Caco-2 (cell line): Measurements from ENCODE around the gene PDLIM1. TPM values are rescaled to one million over a fixed set of nuclear protein-coding genes. Genes with fewer than 3 reads are reported as not detected.

ENCODE experiments used
- BruUV-seq: library from RNA; stranded (reverse); fragments of 400-500 nt; replicated peaks from 2 replicates; lab custom pipeline; 2021; lab: Mats Ljungman, UMichigan
- CTCF ChIA-PET: fragments of 300-600 bp; sonication (Branson Sonifier 250); formaldehyde crosslinking; loops from one replicate; lab custom pipeline; 2022; ENCODE audit warnings: antibody characterized with exemption; lab: Charles Lee
- POLR2A ChIA-PET: fragments of 300-600 bp; sonication (Branson Sonifier 250); formaldehyde crosslinking; loops from one replicate; lab custom pipeline; 2022; ENCODE audit warnings: antibody characterized with exemption; lab: Charles Lee
- DNase-seq, 2 experiments: peaks; one replicate each; pipeline versions ENCODE4 v3.0.0 to v3.0.0-alpha.2; 2020 to 2022
- H3K27me3 ChIP-seq: replicated peaks from 2 replicates; pipeline ENCODE4 v1.6.0; 2011; ENCODE audit warnings: low read length; ENCODE audit not compliant: control insufficient read depth, insufficient read depth
- H3K36me3 ChIP-seq: 2 replicates; pipeline ENCODE4 v1.5.1; 2011; ENCODE audit warnings: low read length; ENCODE audit not compliant: control insufficient read depth, insufficient read depth
- H3K4me1 ChIP-seq: fragments of 250-450 bp; sonication (Bioruptor Pico); 2 replicates; pipeline ENCODE4 v1.5.1; 2020; ENCODE audit warnings: mild to moderate bottlenecking
- H3K4me3 ChIP-seq: 2 replicates; pipeline ENCODE4 v1.5.1; 2011; ENCODE audit warnings: low read depth, mild to moderate bottlenecking, control low read depth, low read length
- H3K9me3 ChIP-seq: fragments of 250-450 bp; sonication (Bioruptor Pico); 2 replicates; pipeline ENCODE4 v1.5.1; 2020; ENCODE audit warnings: mild to moderate bottlenecking, moderate library complexity
- H3K27ac Mint-ChIP-seq: one replicate; pipeline ENCODE4 v1.8.0; 2022; ENCODE audit warnings: mixed read lengths; ENCODE audit not compliant: unreplicated experiment
- H3K27me3 Mint-ChIP-seq: one replicate; pipeline ENCODE4 v1.8.0; 2022; ENCODE audit warnings: mixed read lengths; ENCODE audit not compliant: insufficient read depth, unreplicated experiment
- H3K36me3 Mint-ChIP-seq: one replicate; pipeline ENCODE4 v1.8.0; 2022; ENCODE audit warnings: mild to moderate bottlenecking, mixed read lengths; ENCODE audit not compliant: insufficient read depth, unreplicated experiment
- H3K4me1 Mint-ChIP-seq: one replicate; pipeline ENCODE4 v1.8.0; 2022; ENCODE audit warnings: low read depth, mixed read lengths; ENCODE audit not compliant: unreplicated experiment
- H3K4me3 Mint-ChIP-seq: one replicate; pipeline ENCODE4 v1.8.0; 2022; ENCODE audit warnings: mild to moderate bottlenecking, moderate library complexity, mixed read lengths; ENCODE audit not compliant: unreplicated experiment
- H3K9me3 Mint-ChIP-seq: one replicate; pipeline ENCODE4 v1.8.0; 2022; ENCODE audit warnings: mixed read lengths; ENCODE audit not compliant: unreplicated experiment
- CTCF ChIP-seq, 2 experiments: fragments of 200-600 bp in 1 of 2; IDR thresholded peaks; 1 replicate in 1 of 2; 2 replicates in 1 of 2; pipeline versions ENCODE4 v1.5.1 to v1.8.0; 2011 to 2022; ENCODE audit warnings: antibody characterized with exemption in 1 of 2, control low read depth in 1 of 2, inconsistent platforms in 1 of 2, low read depth in 1 of 2, low read length in 1 of 2, mild to moderate bottlenecking in 1 of 2, moderate library complexity in 1 of 2; ENCODE audit not compliant: insufficient read depth in 1 of 2, severe bottlenecking in 1 of 2, unreplicated experiment in 1 of 2
- intact Hi-C: fragments of 100-400 bp; cut with micrococcal nuclease; formaldehyde crosslinking; loops from one replicate; pipeline ENCODE4 v1.10.0; 2022; ENCODE audit not compliant: unreplicated experiment
- total RNA-seq: library from RNA; stranded (reverse); gene quantifications from 2 replicates; pipeline ENCODE4 v1.2.3, GENCODE V29; 2022

The PDLIM1 gene
- total RNA-seq, 1 experiment from 2014 or later = 506 TPM

- no peak for DNase-seq
- POLR2A ChIA-PET = no interaction called here
- TF ChIP-seq CTCF (IDR thresholded peaks at IDR 0.05; ENCODE audit: insufficient read depth in 1 of 2, low read depth in 1 of 2, low read length in 1 of 2, severe bottlenecking in 1 of 2, unreplicated experiment in 1 of 2) = no peak
- BruUV-seq = no TSS peak
- CTCF ChIA-PET = interaction anchor here (0.8 to 4.2 kb wide), 2 partner anchors 16 to 114 kb away, joined by 3 to 64 read pairs; no protein-coding TSS in a partner anchor
- Mint-ChIP-seq H3K9me3 (no peaks in the 10 kb centered on the region), H3K4me1 (peaks cover 46% of the 10 kb centered on the region), H3K4me3 (no peak overlapping the region), H3K36me3 (peaks cover 93% of the 10 kb centered on the region), H3K27me3 (no peaks in the 10 kb centered on the region), H3K27ac (peak overlapping the region; percentile 84)
- peaks cover 6% of the 10 kb centered on the region for H3K36me3 ChIP-seq
- intact Hi-C loops = loop anchor here (5.0 kb wide), 1 partner anchor 353 kb away; no protein-coding TSS in a partner anchor
- no peaks in the 10 kb centered on the region for H3K9me3 ChIP-seq
- H3K4me3 ChIP-seq = no peak overlapping the region
- H3K4me1 ChIP-seq = peaks cover 36% of the 10 kb centered on the region
- H3K27me3 ChIP-seq = no peaks in the 10 kb centered on the region
These were observed 41.8 kb downstream of the PDLIM1 start for GRCh38 chr10:95248989-95249388.

- Histone ChIP-seq H3K27me3 (no peaks in the 10 kb centered on the region), H3K36me3 (peaks cover 6% of the 10 kb centered on the region), H3K4me3 (no peak overlapping the region), H3K9me3 (no peaks in the 10 kb centered on the region), H3K4me1 (peaks cover 31% of the 10 kb centered on the region)
- intact Hi-C loops = loop anchor here (2.0 to 5.0 kb wide), 2 partner anchors 13 to 354 kb away; no protein-coding TSS in a partner anchor
- Mint-ChIP-seq H3K36me3 (peaks cover 98% of the 10 kb centered on the region), H3K9me3 (no peaks in the 10 kb centered on the region), H3K4me1 (peaks cover 42% of the 10 kb centered on the region), H3K27me3 (no peaks in the 10 kb centered on the region), H3K27ac (peak overlapping the region; percentile 84), H3K4me3 (no peak overlapping the region)
- ChIA-PET POLR2A (interaction anchor here (1.2 kb wide), 1 partner anchor 19 kb away, joined by 3 read pairs; no protein-coding TSS in a partner anchor), CTCF (interaction anchor here (1.9 to 4.2 kb wide), 3 partner anchors 16 to 115 kb away, joined by 7 to 64 read pairs (median 8); no protein-coding TSS in a partner anchor)
- no TSS peak for BruUV-seq
- DNase-seq = peak in 1 of 2 experiments; percentile 51
- no peak for TF ChIP-seq CTCF (IDR thresholded peaks at IDR 0.05; ENCODE audit: insufficient read depth in 1 of 2, low read depth in 1 of 2, low read length in 1 of 2, severe bottlenecking in 1 of 2, unreplicated experiment in 1 of 2)
These were observed 42.8 kb downstream of the PDLIM1 start for GRCh38 chr10:95247881-95248583.

- H3K4me3 Mint-ChIP-seq = no peak overlapping the region
- Histone ChIP-seq H3K4me1 (peaks cover 26% of the 10 kb centered on the region), H3K36me3 (peaks cover 8% of the 10 kb centered on the region), H3K4me3 (no peak overlapping the region), H3K9me3 (no peaks in the 10 kb centered on the region), H3K27me3 (no peaks in the 10 kb centered on the region)
- peaks cover 35% of the 10 kb centered on the region for H3K4me1 Mint-ChIP-seq
- no TSS peak for BruUV-seq
- TF ChIP-seq CTCF (IDR thresholded peaks at IDR 0.05; ENCODE audit: insufficient read depth in 1 of 2, low read depth in 1 of 2, low read length in 1 of 2, severe bottlenecking in 1 of 2, unreplicated experiment in 1 of 2) = no peak
- DNase-seq = no peak
- ChIA-PET CTCF (interaction anchor here (0.6 to 4.2 kb wide), 10 partner anchors 17 to 116 kb away, joined by 3 to 64 read pairs (median 4); no protein-coding TSS in a partner anchor), POLR2A (interaction anchor here (1.2 kb wide), 1 partner anchor 19 kb away, joined by 3 read pairs; no protein-coding TSS in a partner anchor)
- H3K9me3 Mint-ChIP-seq = no peaks in the 10 kb centered on the region
- intact Hi-C loops = loop anchor here (2.0 to 5.0 kb wide), 2 partner anchors 13 to 355 kb away; no protein-coding TSS in a partner anchor
- no peaks in the 10 kb centered on the region for H3K27me3 Mint-ChIP-seq
- peaks cover 98% of the 10 kb centered on the region for H3K36me3 Mint-ChIP-seq
- peak overlapping the region; percentile 84 for H3K27ac Mint-ChIP-seq
These were observed 43.5 kb downstream of the PDLIM1 start for GRCh38 chr10:95247200-95247880.
